GM21390 (cell line): Measurements from ENCODE around the gene DBX1.

Experiments used
- ATAC-seq: cut with Tn5 transposase; IDR thresholded peaks from one replicate; pipeline ENCODE4 v1.9.1; 2021; ENCODE audit not compliant: unreplicated experiment

The DBX1 gene

DNA sequence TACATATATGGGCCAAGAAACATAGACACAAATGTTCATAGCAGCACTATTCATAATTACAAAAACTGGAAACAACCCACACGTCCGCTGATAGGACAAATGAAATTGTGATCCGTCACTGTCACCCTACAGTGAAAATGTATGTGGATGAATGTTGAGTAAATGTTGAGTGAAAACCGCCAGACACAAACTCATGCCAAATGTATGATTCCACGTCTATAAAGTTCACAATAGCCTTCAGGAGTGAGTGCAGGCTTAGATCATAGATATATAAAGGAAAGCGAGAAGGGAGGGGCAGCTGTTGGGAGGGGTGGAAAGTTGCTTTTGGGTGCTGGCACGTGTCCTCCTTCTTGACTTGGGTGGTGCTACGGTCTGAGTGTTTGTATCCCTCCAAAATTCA, 33.6 kb downstream of the DBX1 start:
- ATAC-seq = no peak

DNA sequence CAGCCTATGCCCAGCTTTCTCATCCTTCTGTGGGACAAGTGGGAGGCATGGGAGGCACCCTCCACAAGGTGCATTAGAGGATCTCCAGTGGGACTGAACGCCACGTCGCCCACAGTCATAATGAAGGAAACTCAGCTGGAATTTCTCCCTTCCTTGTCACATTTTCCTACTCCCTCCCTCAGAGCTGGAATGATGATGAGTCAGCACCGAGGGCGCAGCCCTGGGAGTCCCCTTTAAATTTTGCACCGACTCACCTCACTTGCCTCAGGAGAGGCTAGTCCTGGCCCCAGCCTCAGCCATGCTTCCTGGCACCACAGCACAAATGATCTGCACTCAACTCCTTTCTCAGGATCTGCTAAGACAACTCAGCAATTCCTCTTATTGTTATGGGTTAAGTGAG, 34.3 kb downstream of the DBX1 start:
- no peak for ATAC-seq

DNA sequence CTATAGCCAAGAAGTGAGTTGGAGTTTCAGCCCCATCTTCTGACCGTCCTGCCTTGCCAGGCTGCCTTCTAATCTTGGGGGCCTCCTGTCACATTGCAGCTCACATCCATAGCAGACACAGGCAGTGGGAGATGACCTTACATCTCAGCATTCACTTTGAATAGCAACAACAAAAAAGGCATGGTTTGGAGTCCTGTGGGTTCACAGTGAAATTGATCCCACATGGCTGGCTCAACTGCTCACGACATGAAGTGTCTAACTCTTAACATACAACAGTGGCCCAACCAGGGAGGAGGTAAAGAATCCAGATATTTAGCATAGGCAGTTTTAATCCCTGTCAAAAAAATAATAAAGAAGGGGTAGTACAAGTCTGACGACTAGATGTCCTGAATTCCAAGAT, 38.1 kb downstream of the DBX1 start:
- ATAC-seq = no peak

DNA sequence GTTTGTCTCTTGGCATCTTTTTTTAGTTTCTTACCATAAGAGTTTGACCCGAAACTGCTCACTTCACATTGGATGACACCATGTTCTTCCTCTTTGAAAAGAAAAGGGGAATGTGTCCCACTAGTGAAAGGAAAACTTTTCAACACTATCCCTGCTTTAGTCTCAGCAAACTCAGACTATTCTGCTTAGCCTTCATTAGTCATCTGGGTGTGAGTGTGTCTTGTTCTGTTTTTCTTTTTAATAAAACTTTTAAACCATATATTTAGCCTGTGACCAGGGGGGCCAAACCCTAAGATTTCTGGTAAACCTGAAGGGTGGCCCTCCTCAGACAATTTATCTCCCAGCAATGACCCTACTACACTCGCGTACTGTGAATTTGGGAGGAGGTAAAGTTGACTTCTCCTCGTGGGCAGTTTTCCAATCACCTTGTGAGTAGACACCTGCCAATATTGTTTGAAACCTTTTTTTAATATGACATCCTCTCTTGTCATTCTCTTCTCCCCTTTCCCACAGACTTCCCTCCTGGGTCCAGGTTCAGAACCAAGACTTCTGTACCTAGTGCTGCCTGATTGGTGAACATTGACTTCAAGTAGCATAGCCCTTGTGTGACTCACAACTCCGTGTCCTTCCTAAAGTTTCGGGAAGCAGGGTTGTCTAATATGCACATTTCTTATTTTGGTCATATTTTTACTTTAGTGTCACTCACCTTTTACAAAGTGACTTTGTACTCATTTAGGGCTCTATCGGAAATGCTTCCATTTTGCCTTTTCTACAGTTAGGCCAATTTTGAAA, 39.9 kb downstream of the DBX1 start:
- no peak for ATAC-seq

DNA sequence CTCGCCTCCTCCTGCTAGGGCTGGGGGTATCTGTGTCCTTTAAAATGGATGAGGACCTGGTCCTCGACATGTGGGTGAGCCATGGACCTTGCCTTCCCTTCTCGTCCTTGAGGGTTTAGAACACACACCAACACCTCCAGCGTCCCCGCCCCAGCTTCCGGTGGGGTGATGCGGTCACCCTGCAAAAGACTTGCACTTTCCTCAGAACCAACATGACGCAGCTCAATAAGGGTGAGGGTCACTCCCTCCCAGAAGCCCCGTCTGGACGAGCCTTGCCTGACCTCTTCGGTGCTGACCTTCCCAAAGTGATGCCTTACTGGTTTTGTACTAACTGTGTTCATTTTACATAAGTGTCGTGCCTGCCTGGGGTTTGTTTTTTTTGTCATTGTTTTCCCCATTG, 41.0 kb downstream of the DBX1 start:
- ATAC-seq = no peak

DNA sequence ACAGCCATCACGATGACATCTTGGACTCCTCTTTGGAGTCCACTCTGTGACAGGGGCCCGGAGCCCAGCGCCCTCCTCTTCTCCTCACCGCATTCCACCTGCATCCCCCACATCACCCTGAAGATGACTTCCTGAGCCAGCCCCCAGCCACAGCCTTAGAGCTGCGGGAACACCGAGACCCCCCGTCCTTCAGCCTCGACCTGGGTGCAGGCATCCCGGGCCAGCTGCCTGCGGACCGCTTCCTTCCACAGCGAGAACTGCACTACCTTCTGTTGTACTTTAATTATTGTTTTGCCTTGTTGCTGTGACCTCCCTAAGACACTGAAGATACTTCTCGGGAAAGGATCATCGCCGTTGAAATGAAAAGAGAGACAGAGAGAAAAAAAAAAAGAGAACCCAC, 42.1 kb downstream of the DBX1 start:
- no peak for ATAC-seq

DNA sequence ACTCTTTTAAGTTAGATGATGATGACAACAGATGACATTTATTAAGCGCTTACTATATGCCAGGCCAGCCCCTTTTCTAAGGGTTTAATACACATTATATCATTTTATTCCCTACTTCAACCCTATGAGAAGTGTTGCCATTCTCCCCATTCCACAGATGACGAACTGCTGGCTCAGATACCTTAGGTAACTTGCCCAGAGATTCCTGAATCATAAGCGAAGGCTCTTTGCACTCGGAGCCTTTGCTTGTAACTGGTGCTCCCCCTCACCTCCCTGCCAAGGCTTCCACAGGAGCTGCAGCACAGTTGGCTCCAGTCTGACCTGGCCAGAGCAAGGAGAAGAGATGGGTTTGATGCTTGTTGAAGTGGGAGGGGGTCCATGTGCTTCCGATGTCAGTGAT, 43.0 kb downstream of the DBX1 start:
- ATAC-seq = no peak

DNA sequence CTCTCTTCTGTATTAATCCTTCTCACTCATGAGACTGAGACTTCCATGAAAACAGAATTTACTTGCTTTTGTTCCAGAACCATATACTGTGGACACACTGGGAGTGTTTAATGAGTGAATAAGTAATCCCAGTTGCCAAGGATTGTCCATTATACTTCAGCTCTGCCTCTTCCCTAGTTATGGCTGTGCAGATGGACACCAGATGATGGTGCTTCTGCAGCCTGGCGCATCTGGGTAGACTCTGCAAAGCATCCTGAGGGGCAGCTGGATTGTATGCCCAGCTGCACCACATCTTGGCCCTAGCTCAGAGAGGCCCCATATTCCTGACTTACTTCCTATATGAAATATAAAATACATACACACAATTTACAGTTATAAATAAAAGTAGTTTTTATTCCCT, 43.5 kb downstream of the DBX1 start:
- ATAC-seq = no peak

DNA sequence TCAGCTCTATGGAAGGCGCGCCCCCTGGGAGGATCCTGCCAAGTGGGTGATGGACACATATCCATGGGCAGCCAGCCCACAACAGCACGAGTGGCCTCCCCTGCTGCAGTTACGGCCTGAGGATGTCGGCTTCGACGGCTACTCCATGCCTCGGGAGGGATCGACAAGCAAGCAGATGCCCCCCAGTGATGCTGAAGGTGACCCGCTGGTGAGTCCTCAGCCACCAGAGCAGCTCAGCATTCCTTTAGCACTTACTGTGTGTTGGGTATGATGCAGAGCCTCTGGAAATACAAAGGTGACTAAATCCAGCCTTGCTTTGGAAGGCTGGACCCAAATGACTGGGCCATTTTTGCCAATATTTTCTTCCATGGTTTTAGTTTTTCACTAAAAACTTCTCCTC, 45.7 kb downstream of the DBX1 start:
- ATAC-seq = no peak

DNA sequence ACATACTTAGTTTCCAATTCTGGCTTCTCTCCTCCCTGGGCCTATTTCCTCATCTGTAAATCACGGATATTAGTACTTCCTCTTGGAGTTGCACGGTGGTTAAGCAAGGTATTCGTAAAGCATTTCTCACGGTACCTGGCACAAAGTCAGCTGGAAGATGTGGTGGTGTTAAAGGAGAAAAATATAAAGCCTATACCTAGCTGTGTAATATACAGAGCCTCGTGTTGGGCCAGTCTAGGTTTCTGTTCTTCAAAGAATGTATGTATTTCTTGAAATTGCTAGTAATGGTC, 47.2 kb downstream of the DBX1 start:
- no peak for ATAC-seq

DNA sequence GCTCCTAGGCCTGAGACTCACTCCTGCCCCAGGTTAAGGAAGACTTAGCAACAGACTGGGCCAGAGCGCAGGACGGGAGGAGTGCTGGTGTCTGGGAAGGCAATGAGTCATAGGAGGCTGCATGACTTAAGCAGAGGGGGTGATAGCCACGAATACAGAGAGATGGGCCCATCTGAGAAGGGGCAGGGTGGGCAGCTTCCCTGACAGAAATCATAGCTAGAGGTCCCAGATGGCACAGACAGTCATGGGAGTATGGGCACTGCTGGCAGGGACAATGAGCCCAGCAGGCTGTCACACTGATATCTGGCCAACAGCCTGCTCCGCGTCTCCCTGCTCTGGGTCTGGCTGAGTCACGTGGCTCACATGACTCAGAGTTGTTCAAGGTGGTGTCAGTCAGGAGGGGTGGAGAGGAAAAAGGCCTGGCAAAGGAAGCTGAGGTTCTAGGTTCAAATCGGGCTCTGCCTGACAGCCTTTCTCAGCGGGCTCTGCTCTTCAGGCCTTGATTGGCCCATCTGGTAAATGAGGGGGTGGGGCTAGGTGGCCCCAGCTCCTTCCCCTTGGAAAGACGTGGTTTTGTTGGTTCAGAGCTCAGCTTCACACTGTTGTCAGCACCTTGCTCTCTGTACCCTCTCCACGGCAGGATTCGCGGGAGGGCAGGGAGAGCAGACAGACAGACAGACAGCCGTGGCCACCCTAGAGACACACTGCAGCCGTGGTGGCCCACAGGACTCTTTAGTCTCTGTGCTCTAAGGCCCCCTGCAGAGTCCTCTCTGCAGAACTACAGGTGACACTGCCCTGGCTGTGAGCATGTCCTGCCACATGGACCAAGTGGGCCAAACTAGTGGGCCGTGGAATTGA, 47.8 kb downstream of the DBX1 start:
- ATAC-seq = no peak

DNA sequence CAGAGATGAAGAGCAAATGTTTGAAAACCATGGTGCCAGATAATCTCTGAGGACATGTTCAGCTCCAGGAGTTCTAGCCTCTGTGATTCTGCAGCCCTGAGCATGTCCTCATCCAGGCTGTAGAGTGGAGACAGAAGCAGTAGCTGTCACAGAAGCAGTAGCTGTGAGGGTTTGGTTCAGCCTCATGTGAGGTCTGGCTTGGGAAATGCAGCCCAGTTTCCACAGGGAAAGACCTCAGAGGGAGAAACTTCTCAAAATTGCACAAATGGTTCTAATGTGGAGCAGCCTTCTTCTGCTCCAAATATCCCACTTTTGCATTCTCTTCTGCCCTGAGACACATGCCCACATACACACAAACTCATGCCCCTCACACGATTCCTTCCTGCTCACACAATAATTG, 48.4 kb downstream of the DBX1 start:
- no peak for ATAC-seq

DNA sequence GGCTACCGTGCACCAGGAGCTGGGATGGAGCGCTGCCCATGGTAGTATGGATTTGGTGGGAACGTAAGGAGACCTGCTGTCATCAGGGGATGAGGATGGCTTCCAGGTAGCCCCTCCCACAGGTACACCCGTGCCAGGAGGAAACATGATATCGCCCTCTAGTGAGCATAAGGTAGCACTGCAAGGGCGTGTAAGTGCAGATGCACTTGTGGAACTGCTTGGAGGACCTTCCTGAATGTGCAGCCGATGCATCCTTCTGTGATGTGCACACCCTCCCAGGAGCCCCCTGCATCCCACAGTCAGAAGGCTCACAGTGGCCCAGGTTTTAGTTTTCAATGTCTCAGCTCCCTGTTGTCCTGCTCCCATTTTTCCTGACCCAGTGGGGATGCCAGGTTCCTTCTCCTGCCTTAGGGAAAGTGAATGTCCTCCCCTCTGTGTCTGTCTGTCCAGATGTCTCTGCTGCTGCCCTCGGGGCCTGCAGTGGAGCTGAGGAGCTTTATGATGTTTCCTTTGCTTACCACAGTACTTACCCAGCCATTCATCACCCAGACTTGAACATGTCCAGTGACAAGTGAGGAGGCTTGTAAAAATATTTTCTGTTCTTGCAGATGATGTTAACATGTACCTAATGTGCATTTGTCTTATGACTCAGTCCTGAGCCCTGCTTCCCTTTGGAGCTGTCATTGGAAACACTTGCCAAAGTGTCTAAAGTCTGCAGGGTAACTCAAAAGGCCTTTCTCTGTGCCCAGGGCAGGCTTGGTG, 49.2 kb downstream of the DBX1 start:
- ATAC-seq = peak; percentile 88

DNA sequence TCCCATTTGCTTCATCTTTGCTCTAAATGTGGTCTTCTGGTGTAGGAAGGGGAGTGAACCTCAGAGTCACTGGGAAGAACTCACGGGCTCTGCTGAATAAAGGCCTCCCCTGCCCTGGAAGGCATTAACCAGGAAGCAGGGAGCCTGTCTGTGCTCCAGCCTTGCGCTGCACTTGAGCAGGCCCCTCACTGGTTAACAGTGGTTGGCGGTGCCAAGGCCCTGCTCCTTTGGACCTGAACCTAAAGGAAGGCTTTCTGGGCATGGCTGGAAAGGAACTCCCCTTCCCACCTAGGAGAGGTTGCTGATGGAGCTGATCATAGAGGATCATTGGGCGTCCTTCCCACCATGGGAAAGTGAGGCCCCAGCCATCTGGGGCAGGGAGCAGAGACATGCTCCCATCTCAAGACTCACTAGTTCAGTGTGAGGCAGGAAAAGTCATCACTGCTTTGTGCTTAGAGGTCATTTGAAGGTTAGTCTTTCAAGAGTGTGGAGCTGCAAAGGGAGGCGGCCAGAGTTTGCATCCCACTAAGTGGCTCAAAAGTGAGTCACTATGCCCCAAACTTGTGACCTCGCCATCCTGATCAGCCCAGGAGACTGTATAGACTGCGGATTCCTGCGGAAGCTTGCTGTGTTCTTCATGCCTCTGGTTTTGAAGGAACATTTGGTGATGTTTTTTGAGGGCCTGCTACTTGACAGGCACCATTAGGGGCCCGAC, 50.4 kb downstream of the DBX1 start:
- no peak for ATAC-seq
